Activated CD4-positive, alpha-beta T cell treated with anti-CD3 and anti-CD28 coated beads, Interleukin-2, amount 10 ng/mL, durations not matched to agents 24 days and 14 days (primary cell): ENCODE measurements around the gene PRKAG2. TPM values are rescaled to one million over a fixed set of nuclear protein-coding genes. Genes with fewer than 3 reads are reported as not detected.

Experiments used
- DNase-seq: peaks from one replicate; pipeline ENCODE4 v3.0.0; 2022
- H3K27ac Mint-ChIP-seq: one replicate; pipeline ENCODE4 v1.8.0; 2022; ENCODE audit warnings: mild to moderate bottlenecking, mixed read lengths
- H3K27me3 Mint-ChIP-seq: one replicate; pipeline ENCODE4 v1.8.0; 2022; ENCODE audit warnings: mixed read lengths
- H3K36me3 Mint-ChIP-seq: one replicate; pipeline ENCODE4 v1.8.0; 2022; ENCODE audit warnings: low read depth, mild to moderate bottlenecking, mixed read lengths
- H3K4me1 Mint-ChIP-seq: one replicate; pipeline ENCODE4 v1.8.0; 2021; ENCODE audit warnings: mixed read lengths
- H3K4me3 Mint-ChIP-seq: one replicate; pipeline ENCODE4 v1.8.0; 2022; ENCODE audit warnings: mild to moderate bottlenecking, moderate library complexity, mixed read lengths
- H3K9me3 Mint-ChIP-seq: one replicate; pipeline ENCODE4 v1.8.0; 2021; ENCODE audit warnings: mixed read lengths
- intact Hi-C: fragments of 100-400 bp; cut with micrococcal nuclease; formaldehyde crosslinking; loops from one replicate; pipeline ENCODE4 v1.15.1; 2023
- total RNA-seq: library from RNA; stranded (reverse); gene quantifications from 2 replicates; pipeline ENCODE4 v1.2.3, GENCODE V29; 2022

Gene PRKAG2
- total RNA-seq, 1 donor from 2014 or later: 14.3 TPM

DNA sequence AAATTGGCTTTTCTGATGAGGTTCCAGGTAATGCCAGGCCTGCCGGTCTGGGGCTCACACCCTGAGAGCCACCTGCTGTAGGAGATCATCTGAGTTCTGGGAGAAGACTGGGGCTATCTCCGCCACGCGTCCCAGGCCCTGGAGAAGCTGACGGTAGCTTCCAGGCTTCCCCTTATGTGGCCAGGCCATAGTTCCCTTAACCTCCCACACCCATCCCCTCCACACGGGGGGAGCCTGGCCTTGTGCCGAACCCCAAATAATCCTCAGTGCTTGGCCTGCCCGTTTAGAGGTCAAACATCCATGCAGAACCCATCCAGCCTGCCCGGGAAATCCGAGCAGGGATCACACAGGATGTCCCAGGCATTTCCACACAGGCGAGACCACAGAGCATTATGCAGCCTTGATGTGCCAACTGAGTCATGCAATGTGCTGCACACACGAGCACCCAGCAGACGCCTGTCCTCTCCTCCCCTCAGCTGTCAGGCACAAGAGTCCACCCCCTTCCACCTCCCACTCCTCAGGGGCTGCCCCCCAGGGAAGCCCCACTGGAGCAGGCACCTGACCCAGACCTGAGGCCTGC is 176.2 kb downstream of the PRKAG2 start:
- no peaks in the 10 kb centered on the region for H3K27me3 Mint-ChIP-seq
- H3K4me3 Mint-ChIP-seq: no peak overlapping the region
- no peak overlapping the region for H3K27ac Mint-ChIP-seq
- intact Hi-C loops: no loop called here
- H3K9me3 Mint-ChIP-seq: no peaks in the 10 kb centered on the region
- no peak for DNase-seq
- no peaks in the 10 kb centered on the region for H3K36me3 Mint-ChIP-seq
- H3K4me1 Mint-ChIP-seq: peaks cover 2% of the 10 kb centered on the region

DNA sequence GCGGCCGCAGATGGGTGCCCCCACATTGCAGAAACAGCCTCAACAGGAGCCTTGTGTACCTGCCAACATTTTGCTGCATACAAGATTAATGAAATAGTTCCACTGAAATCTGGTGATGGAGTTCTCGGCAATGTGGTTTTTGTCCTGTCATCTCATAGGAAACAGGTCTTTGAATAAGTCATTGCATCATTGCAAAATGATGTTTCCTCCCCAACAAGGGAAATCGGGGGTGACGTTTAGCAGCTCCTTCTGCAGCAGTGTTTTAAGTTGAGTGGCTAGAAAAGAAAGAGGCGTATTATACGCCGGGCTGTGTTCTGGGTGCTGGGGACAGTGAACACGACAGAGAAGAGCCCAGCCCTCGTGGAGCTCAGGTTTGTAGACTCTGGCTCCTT is 177.0 kb downstream of the PRKAG2 start:
- H3K27ac Mint-ChIP-seq: no peak overlapping the region
- H3K4me3 Mint-ChIP-seq: no peak overlapping the region
- no peaks in the 10 kb centered on the region for H3K27me3 Mint-ChIP-seq
- H3K4me1 Mint-ChIP-seq: no peaks in the 10 kb centered on the region
- no peaks in the 10 kb centered on the region for H3K36me3 Mint-ChIP-seq
- DNase-seq: no peak
- intact Hi-C loops: no loop called here
- no peaks in the 10 kb centered on the region for H3K9me3 Mint-ChIP-seq

DNA sequence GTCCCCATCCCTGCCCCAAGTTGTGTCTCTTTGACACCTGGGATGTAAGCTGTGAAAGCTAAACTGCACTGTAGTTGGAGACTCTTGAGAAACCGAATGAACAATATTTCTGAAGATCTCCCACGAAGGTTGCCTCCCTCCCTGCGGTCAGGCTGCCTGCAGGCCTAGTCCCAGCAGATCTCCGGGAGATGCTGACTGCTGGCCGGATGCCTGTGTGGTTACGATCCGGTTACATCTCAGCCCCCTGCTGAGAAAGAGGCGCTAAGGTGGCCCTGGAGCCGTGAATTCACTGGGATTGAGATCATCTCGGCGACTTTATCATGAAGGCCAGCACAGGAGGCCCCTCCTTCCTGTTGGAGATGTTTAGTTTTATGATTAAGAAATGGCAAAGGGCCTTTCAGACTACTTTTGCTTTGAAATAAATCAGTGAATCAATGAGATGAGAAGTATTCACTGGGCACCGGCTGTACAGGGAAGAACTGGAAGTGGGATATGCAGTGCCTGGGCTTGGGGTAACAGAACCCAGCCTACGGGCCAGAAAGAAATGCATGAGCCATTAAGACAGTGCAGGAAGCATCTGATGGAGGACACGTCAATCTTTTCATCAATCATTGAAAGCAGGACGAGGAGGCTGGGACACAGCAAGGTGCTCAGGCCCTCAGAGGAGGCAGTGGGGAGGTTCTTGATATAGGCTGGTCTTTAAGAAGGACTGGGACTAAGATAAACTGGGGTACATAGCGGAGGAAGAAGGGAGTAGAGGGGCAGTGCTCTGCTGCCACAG is 177.6 kb downstream of the PRKAG2 start:
- no peak overlapping the region for H3K4me3 Mint-ChIP-seq
- H3K4me1 Mint-ChIP-seq: no peaks in the 10 kb centered on the region
- intact Hi-C loops: no loop called here
- H3K27ac Mint-ChIP-seq: no peak overlapping the region
- DNase-seq: no peak
- H3K36me3 Mint-ChIP-seq: no peaks in the 10 kb centered on the region
- H3K9me3 Mint-ChIP-seq: no peaks in the 10 kb centered on the region
- no peaks in the 10 kb centered on the region for H3K27me3 Mint-ChIP-seq

DNA sequence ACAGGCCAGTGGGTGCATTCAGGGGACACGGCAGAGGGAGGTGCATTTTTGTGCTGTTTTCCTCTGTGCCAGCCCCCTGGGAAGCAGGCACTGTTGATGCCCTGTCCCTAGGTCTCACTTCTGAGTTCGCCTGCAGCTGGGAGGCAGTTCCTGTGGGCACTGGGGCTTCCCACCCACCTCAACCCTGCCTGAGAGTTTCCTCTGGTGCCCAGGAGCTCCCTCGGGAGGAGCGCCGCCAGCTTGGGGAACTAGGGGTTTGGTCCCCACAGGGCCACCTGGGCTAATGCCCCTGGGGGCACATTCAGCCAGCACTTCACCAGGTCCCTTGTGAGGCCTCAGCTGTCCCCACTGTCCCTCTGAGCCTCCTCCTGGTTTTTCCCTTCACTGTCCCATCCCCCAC is 179.0 kb downstream of the PRKAG2 start:
- DNase-seq: no peak
- no peaks in the 10 kb centered on the region for H3K36me3 Mint-ChIP-seq
- no peak overlapping the region for H3K27ac Mint-ChIP-seq
- intact Hi-C loops: no loop called here
- H3K27me3 Mint-ChIP-seq: no peaks in the 10 kb centered on the region
- H3K4me1 Mint-ChIP-seq: no peaks in the 10 kb centered on the region
- no peak overlapping the region for H3K4me3 Mint-ChIP-seq
- no peaks in the 10 kb centered on the region for H3K9me3 Mint-ChIP-seq

DNA sequence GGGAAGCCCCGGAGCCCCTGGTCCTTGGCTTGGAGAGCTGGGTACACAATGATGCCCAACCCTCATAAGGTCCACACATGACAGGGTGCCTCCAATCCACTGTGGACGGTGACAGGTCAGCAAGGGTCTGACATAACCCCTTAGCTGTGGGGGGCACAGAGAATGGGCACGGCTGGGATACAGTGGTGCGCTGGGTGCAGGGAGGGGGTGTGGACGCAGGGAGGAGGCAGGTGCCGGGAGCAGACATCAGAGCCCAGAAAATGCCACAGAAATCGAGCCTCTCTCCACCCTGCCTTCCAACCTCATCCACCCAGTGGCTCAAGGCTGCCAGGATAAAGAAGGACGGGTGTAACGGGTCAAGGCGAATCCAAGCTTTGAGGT is 179.4 kb downstream of the PRKAG2 start:
- DNase-seq: no peak
- Mint-ChIP-seq H3K27me3 (no peaks in the 10 kb centered on the region), H3K9me3 (no peaks in the 10 kb centered on the region), H3K27ac (no peak overlapping the region), H3K36me3 (no peaks in the 10 kb centered on the region), H3K4me3 (no peak overlapping the region), H3K4me1 (no peaks in the 10 kb centered on the region)
- intact Hi-C loops: no loop called here

DNA sequence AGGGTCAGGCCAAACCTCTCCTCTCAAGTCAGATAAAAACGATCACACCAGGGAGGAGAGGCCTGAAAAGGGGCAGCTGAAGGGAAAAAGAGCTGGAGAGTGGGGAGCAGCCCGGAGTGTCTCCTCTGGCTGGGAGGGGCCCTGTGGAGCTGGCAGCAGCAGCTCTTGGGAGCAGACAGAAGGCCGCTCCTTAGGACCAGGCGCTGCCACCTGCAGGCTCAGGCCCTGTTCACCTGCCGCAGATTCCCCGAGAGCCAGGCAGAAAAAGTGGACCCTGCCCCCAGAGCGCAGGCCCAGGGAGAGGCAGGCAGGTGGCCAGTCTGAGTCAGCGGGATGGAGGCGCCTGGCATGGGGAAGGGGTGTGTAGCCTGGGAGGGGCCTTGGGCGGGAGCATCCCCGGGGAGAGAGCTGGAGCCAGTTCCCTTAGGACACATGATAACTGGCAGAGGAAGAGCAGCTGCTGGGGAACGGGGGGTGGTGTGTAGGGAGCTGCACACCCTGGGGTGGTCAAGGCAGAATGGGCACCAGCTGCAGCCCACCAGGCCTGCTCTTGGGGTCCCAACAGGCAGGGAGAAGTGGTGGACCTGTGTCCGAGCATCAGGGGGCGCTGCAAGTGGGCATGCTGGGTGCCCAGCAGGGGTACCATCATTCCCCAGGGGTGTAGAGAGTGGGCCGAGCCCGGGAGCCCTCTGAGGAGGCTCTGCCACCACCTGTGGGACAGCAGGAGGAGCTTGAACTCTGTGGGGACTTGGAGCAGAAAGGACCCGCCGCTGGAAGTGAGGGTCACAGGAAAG is 180.0 kb downstream of the PRKAG2 start:
- Mint-ChIP-seq H3K4me1 (no peaks in the 10 kb centered on the region), H3K36me3 (no peaks in the 10 kb centered on the region), H3K27ac (no peak overlapping the region), H3K27me3 (no peaks in the 10 kb centered on the region), H3K4me3 (no peak overlapping the region), H3K9me3 (no peaks in the 10 kb centered on the region)
- intact Hi-C loops: no loop called here
- DNase-seq: no peak

DNA sequence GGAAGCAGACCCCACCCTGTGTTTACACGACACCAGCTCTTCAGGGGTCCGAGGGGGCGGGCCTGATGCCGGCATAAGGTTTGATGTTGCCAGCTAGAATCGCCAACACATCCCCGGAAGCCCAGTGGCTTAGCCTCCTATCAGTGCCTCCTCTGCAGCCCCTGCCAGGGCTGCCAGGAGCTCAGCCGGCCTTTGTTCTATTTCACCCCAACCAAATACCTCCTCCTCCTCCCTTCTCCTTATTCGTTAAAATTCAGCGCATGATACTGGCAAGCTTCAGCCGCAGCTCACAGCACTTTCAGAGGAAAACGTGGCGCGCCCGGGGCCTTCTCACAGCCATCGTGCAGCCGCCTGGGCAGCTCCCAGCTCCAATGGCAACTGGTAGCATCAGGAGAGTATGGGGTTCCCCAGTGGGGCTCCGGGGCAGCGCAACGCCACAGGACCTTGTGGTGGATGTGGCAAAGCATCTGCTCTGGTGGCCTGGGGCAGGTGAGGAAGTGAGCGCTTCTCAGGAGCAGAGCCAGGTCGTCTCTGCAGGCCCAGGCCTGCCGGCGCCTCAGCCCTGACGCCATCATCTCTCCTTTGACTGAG is 180.9 kb downstream of the PRKAG2 start:
- no peaks in the 10 kb centered on the region for H3K4me1 Mint-ChIP-seq
- no peaks in the 10 kb centered on the region for H3K36me3 Mint-ChIP-seq
- no peak for DNase-seq
- H3K9me3 Mint-ChIP-seq: no peaks in the 10 kb centered on the region
- H3K27me3 Mint-ChIP-seq: no peaks in the 10 kb centered on the region
- no peak overlapping the region for H3K4me3 Mint-ChIP-seq
- intact Hi-C loops: no loop called here
- H3K27ac Mint-ChIP-seq: no peak overlapping the region

DNA sequence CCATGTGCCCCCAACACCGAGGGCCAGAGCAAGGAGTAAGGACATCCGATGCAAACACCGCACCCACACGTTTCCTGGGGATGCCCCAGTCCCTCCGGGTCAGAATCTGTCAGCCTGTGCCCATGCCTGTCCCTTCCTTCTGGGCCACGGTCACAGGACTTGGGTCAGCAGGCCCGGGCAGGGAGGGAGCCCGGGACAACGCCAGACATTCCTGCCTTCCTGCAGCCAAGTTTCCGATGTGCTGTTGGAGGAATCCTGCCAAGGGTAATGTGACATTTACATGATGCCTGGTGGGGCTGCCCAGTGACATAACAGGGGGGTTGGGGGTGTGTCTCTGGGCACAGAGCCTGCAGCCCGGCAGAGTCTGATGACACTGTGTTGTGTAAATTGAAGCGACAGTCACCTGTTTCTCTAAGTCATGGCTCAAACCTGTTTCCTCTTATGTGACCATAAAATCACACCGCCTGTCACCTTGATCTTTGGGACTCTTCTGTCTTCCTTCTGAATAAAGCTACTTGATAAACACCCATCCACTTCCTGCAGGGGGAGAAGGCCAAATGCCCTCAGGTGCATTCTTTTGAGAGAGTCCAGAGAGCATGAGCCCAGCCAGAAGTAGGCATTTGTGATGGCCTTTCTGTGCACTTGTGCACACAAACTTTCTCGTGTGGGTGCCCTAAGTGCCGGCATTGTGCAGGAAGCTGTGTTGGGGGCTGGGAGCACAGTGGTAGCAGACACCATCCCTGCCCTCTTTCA is 181.9 kb downstream of the PRKAG2 start:
- Mint-ChIP-seq H3K4me3 (no peak overlapping the region), H3K27ac (no peak overlapping the region), H3K9me3 (no peaks in the 10 kb centered on the region), H3K27me3 (no peaks in the 10 kb centered on the region), H3K36me3 (no peaks in the 10 kb centered on the region), H3K4me1 (no peaks in the 10 kb centered on the region)
- DNase-seq: no peak
- intact Hi-C loops: no loop called here

DNA sequence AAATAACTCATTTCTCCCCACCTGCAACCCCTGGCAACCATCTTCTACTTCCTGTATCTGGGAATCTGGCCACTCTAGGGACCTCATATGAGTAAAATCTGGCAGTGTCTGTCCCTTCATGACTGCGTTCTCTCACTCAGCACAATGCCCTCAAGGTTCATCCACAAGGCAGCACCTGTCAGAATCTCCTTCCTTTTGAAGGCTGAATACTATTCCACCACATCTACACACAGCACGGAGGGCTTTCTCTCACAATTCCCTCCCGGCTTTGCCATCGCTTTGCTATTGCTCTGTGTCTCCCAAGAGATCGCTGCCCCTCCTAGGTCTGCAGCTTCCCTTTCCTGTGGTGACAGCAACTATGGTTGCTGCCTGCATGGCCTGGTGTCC is 182.5 kb downstream of the PRKAG2 start:
- intact Hi-C loops: no loop called here
- Mint-ChIP-seq H3K27me3 (no peaks in the 10 kb centered on the region), H3K27ac (no peak overlapping the region), H3K4me1 (no peaks in the 10 kb centered on the region), H3K9me3 (no peaks in the 10 kb centered on the region), H3K36me3 (no peaks in the 10 kb centered on the region), H3K4me3 (no peak overlapping the region)
- no peak for DNase-seq

DNA sequence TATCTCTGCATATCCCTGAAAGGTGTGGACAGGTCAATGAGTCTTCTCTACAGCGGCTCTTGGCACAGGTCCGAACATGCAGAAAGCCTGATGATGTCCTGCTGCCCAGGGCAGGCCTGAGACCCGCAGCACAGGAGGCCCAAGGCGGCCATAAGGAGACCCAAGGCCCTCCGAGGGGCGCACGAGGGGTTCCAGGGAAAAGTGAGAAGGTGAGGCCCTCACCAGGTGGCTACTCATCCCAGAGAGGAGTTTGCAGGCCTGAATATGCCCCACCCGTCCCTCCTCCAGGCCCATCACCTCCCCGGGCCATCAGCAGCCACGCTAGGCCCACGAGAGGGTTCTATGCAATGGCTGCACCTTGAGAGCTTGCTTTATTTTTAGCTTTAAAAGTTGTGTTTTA is 183.8 kb downstream of the PRKAG2 start:
- H3K4me1 Mint-ChIP-seq: no peaks in the 10 kb centered on the region
- H3K27ac Mint-ChIP-seq: no peak overlapping the region
- no peaks in the 10 kb centered on the region for H3K9me3 Mint-ChIP-seq
- no peak for DNase-seq
- no peaks in the 10 kb centered on the region for H3K27me3 Mint-ChIP-seq
- intact Hi-C loops: no loop called here
- H3K36me3 Mint-ChIP-seq: no peaks in the 10 kb centered on the region
- no peak overlapping the region for H3K4me3 Mint-ChIP-seq

DNA sequence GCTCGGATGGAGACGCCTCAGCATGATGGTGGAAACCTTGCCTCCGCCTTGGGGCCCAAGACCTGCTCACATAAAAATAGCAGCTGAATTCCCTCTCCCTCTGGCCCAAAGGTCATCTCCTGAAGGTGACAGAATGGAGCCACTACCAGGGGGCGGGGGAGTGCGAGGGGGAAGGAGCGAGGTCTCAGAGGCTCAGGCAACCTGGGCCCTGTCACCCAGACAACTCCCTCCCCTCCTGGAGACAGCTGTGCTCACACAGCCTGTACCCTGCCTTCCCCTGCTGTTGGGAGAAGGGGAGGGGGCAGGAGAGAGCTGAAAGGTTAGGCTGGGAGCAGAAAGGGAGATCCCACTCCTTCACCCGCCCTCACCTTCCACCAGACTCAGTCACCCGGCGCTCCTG is 184.2 kb downstream of the PRKAG2 start:
- no peaks in the 10 kb centered on the region for H3K36me3 Mint-ChIP-seq
- no peak overlapping the region for H3K27ac Mint-ChIP-seq
- no peak overlapping the region for H3K4me3 Mint-ChIP-seq
- H3K4me1 Mint-ChIP-seq: no peaks in the 10 kb centered on the region
- intact Hi-C loops: no loop called here
- DNase-seq: no peak
- H3K27me3 Mint-ChIP-seq: no peaks in the 10 kb centered on the region
- H3K9me3 Mint-ChIP-seq: no peaks in the 10 kb centered on the region

DNA sequence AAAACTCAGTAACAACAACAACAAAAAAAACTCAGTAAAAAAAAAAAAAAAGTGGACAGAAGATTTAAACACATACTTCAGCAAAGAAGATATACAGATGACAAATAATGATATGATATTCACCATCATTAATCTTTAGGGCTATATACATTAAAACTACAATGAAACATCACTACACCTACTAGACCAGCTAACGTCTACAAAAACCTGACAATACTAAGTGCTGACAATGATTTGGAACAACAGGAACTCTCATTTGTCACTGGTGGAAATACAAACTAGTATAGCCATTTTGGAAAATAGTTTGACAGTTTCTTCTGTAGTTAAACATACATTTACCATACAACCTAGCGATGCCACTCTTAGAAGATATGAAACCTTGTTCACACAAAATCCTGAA is 185.5 kb downstream of the PRKAG2 start:
- no peak for DNase-seq
- no peaks in the 10 kb centered on the region for H3K9me3 Mint-ChIP-seq

DNA sequence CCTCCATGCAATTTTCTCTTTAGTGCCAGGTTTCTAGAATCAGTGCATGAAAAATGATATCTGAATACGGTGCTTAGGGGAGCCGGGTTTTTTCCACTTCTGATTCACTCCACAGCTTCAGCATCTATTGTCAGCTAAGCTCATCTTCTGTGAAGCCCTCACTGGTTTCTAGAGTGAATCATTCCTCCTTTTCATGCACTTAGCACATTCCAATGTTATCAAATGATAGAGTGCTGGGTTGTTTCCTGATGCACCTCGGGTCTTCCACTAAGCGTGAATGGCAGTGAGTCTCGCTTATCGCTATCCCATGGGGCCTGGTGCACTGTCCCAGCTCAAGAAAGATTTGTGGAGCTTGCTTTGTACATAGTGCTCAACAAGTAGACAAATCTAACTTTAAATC is 186.3 kb downstream of the PRKAG2 start:
- DNase-seq: no peak
- intact Hi-C loops: no loop called here
- Mint-ChIP-seq H3K27me3 (no peaks in the 10 kb centered on the region), H3K4me1 (no peaks in the 10 kb centered on the region), H3K27ac (no peak overlapping the region), H3K4me3 (no peak overlapping the region), H3K9me3 (no peaks in the 10 kb centered on the region), H3K36me3 (no peaks in the 10 kb centered on the region)

More for the DNA sequence above, 185.5 kb downstream of the PRKAG2 start:
- Mint-ChIP-seq H3K36me3 (no peaks in the 10 kb centered on the region), H3K27ac (no peak overlapping the region), H3K4me3 (no peak overlapping the region), H3K4me1 (no peaks in the 10 kb centered on the region), H3K27me3 (no peaks in the 10 kb centered on the region)
- intact Hi-C loops: no loop called here
